ENCODE results near the gene NASP. TPM values are rescaled to one million over a fixed set of nuclear protein-coding genes. Genes with fewer than 3 reads are reported as not detected.

Gene NASP
- polyA plus RNA-seq, 1 experiment, result 74.8 TPM

GRCh38 chr1:45667321-45668111 lies 83.7 kb downstream of the NASP start:
- DNase-seq (ENCODE audit: low read depth, low spot score), result no peak
- ChIA-PET CTCF (no interaction called here), POLR2A (interaction anchor here (1.4 kb wide), 1 partner anchor 146 kb away, joined by 4 read pairs; the partner anchor contains the start of gene PRDX1)
- no peaks in the 10 kb centered on the region for H3K27me3 ChIP-seq (ENCODE audit: control insufficient read depth, insufficient read depth, low read length)
- no peak for TF ChIP-seq CTCF (IDR thresholded peaks at IDR 0.05; ENCODE audit: low read depth, low read length)
- no peaks in the 10 kb centered on the region; the same call in 1 of the 2 replicates for H3K9me3 ChIP-seq (ENCODE audit: control insufficient read depth, insufficient read depth, low read length)
- H3K27ac ChIP-seq (ENCODE audit: low read depth, low read length), result no peak overlapping the region
- no peak overlapping the region for H3K4me3 ChIP-seq (ENCODE audit: low read depth, low read length)

Small RNAs within 50 kb of the gene (small RNA-seq; reads per million reads assigned to genes)
- gene AL355480.1 (ENCODE audit: insufficient read length, low read depth) (not detected), gene AL355480.2 (ENCODE audit: insufficient read length, low read depth) (not detected), gene AL355480.3 (ENCODE audit: insufficient read length, low read depth) (not detected), gene AL355480.4 (ENCODE audit: insufficient read length, low read depth) (not detected)

Other genes with a start within 250 kb of the NASP start
- 8.1 and 10.1 TPM in 2 replicates for gene TOE1, start 243.9 kb upstream of the NASP start, polyA plus RNA-seq (2011; rRNA removed)
- gene MUTYH, start 243.6 kb upstream of the NASP start, polyA plus RNA-seq (2011; rRNA removed), result 5.8 and 6.2 TPM in 2 replicates
- gene TESK2, start 92.9 kb upstream of the NASP start, polyA plus RNA-seq (2011; rRNA removed), result 2.5 and 2.6 TPM in 2 replicates
- 0.89 and 1.0 TPM in 2 replicates for gene CCDC163, start 84.0 kb upstream of the NASP start, polyA plus RNA-seq (2011; rRNA removed)
- gene MMACHC, start 83.7 kb upstream of the NASP start, polyA plus RNA-seq (2011; rRNA removed), result 4.4 and 4.5 TPM in 2 replicates
- 988 and 1,110 TPM in 2 replicates for gene PRDX1, start 62.2 kb upstream of the NASP start, polyA plus RNA-seq (2011; rRNA removed)
- 150 and 175 TPM in 2 replicates for gene AKR1A1, start 33.2 kb upstream of the NASP start, polyA plus RNA-seq (2011; rRNA removed)
- 0.19 TPM in 2 replicates for gene CCDC17, start 40.0 kb downstream of the NASP start, polyA plus RNA-seq (2011; rRNA removed)
- gene GPBP1L1, start 102.5 kb downstream of the NASP start, polyA plus RNA-seq (2011; rRNA removed), result 47.5 and 63.0 TPM in 2 replicates
- gene TMEM69, start 104.1 kb downstream of the NASP start, polyA plus RNA-seq (2011; rRNA removed), result 52.8 and 53.9 TPM in 2 replicates
- gene IPP, start 166.6 kb downstream of the NASP start, polyA plus RNA-seq (2011; rRNA removed), result 10.3 and 13.6 TPM in 2 replicates
- 24.7 and 25.5 TPM in 2 replicates for gene MAST2, start 219.6 kb downstream of the NASP start, polyA plus RNA-seq (2011; rRNA removed)

Data from AG04450 (cell line).